GM23248 (cell line): Measurements from ENCODE around the gene STKLD1.

Source experiments
- EZH2 ChIP-seq: fragments of 200-600 bp; sonication (generic); IDR thresholded peaks from 2 replicates; pipeline ENCODE4 v1.6.1; 2018; ENCODE audit warnings: antibody characterized with exemption, mild to moderate bottlenecking; ENCODE audit not compliant: insufficient read depth, poor library complexity, severe bottlenecking
- EZH2phosphoT487 ChIP-seq: fragments of 200-600 bp; sonication (generic); IDR thresholded peaks from 2 replicates; pipeline ENCODE4 v1.6.1; 2018; ENCODE audit warnings: antibody characterized with exemption, moderate library complexity, mild to moderate bottlenecking, low read depth; ENCODE audit not compliant: insufficient read depth

- TF ChIP-seq EZH2phosphoT487 (no peak), EZH2 (no peak)
Observed at GRCh38 chr9:133433351-133433843, 57.2 kb downstream of the STKLD1 start.
